ENCODE data around the gene OR6B1. TPM values are rescaled to one million over a fixed set of nuclear protein-coding genes. Genes with fewer than 3 reads are reported as not detected.
"Not testable (repeated sequence)": the region's sequence is repeated elsewhere in the genome, so short reads cannot be mapped to it uniquely, and the experiment has no call there.

The OR6B1 gene
- total RNA-seq, 4 donors from 2014 or later: not detected

DNA sequence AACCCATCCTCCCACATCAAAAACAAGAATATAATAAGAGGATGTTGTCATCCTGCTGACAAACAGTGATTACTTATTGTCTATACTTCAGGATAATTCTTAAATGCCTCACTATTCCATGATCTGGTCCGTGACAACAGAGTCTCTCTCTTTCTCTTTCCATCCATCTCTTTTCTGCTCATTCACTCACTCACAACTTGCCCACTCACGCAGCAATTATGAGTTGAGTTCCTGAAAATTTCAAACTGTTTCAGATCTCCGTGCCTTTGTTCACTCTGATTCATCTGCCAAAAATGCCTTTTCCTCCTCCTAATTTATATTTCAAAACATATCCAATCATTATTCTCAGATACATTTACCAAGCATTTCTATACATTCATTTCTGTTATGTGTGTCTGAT, 1.4 kb downstream of the OR6B1 start:
- DNase-seq (ENCODE audit: low spot score) (no peak), ATAC-seq (ENCODE audit: low FRiP score) (no peak)
- TF ChIP-seq, protein P1, sequence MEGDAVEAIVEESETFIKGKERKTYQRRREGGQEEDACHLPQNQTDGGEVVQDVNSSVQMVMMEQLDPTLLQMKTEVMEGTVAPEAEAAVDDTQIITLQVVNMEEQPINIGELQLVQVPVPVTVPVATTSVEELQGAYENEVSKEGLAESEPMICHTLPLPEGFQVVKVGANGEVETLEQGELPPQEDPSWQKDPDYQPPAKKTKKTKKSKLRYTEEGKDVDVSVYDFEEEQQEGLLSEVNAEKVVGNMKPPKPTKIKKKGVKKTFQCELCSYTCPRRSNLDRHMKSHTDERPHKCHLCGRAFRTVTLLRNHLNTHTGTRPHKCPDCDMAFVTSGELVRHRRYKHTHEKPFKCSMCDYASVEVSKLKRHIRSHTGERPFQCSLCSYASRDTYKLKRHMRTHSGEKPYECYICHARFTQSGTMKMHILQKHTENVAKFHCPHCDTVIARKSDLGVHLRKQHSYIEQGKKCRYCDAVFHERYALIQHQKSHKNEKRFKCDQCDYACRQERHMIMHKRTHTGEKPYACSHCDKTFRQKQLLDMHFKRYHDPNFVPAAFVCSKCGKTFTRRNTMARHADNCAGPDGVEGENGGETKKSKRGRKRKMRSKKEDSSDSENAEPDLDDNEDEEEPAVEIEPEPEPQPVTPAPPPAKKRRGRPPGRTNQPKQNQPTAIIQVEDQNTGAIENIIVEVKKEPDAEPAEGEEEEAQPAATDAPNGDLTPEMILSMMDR (IDR thresholded peaks at IDR 0.05): no peak

DNA sequence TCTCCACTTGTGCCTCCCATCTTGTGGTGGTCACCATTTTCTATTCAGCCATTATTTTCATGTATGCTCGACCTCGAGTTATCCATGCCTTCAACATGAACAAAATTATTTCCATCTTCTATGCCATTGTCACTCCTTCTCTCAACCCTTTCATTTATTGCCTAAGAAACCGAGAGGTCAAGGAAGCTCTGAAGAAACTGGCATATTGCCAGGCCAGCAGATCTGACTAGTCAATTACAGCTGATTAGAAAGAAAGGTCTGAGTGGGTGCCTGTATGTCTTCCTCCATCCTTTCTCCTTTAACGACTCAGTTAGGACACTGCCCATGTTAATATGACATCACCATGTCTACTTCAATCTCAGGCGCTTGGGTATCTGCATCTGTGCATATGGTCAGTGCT, 4.6 kb downstream of the OR6B1 start:
- TF ChIP-seq, protein P1 (IDR thresholded peaks at IDR 0.05): no peak
- DNase-seq (ENCODE audit: low spot score) (no peak), ATAC-seq (ENCODE audit: low FRiP score) (no peak)

DNA sequence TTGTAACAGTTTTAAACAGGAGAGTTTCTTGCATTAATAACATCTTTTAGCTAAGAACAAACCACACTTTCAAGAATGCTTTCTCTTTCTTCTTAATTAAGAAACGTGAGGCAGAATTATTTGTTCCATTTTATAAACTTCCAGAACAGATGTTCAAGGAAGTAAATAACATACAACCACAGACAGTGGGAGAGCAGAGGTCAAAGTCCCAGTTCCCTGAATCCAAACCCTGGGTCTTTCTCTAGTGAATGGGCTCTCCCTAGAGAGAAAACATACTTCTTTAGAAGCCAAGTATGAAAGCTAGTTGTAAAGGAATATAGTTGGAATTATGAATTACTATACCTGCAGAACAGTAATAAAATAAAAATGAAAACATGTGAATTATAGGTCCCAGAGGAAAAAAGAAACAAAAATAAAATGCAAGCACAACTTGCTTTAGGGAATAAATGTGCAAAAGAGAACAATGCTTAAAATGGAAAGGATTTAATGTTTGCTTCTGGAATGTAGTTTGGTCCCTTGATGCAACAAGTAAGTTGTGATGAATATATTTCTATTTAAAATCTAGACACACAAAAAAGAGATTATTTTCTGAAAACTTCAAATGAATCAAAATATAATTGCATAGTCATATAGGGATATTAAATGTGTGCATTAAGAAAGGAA, 6.0 kb downstream of the OR6B1 start:
- ATAC-seq (ENCODE audit: low FRiP score) (no peak), DNase-seq (ENCODE audit: low spot score) (no peak)
- TF ChIP-seq, protein P1 (IDR thresholded peaks at IDR 0.05): no peak

DNA sequence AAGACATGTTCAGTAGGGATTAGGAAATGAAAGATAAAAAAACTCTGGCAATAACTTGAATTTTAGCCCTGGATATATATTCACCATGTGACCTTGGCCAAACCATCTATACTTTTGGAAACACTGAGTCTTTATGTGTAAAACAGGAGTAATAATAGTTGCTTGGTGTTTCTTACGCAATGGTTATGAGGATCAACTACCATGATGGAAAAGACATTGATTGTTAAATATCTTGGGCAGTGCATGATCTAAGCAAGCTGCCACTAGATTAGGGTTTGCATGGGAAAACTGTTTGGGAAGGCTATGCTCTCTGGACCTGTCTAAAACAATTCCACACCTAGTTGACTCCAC, 6.5 kb downstream of the OR6B1 start:
- TF ChIP-seq, protein P1 (IDR thresholded peaks at IDR 0.05): no peak
- DNase-seq (ENCODE audit: low spot score) (no peak), ATAC-seq (ENCODE audit: low FRiP score) (no peak)

DNA sequence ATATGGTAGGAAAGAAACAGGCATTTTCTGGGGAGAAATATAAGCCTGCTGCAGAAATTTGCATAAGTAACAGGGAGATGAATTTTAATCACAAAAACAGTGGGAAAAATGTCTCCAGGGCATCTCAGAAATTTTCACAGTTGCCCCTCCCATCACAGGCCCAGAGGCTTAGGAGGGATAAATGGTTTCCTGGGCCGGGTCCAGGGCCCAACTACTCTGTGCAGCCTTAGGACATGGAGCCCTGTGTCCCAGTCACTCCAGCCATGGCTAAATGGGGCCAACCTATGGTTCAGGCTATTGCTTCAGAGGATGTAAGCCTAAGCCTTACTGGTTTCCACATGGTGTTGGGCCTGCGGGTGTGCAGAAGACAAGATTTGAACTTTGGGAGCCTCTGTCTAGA, 9.2 kb downstream of the OR6B1 start:
- ATAC-seq (ENCODE audit: low FRiP score) (no peak), DNase-seq (ENCODE audit: low spot score) (no peak)
- TF ChIP-seq, protein P1 (IDR thresholded peaks at IDR 0.05): no peak

DNA sequence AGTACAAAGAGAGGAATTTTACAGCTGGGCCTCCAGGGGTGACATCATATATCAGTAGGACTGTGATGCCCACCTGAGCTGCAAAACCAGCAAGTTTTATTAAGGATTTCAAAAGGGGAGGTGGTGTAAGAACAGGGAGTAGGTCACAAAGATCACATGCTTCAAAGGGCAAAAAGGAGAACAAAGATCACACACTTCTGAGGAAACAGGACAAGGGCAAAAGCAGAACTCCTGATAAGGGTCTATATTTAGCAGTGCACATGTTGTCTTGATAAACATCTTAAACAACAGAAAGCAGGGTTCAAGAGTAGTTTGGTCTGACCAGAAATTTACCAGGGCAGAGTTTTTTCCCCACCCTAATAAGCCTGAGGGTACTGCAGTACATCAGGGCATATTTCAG, 9.9 kb downstream of the OR6B1 start:
- not testable (repeated sequence) for DNase-seq (ENCODE audit: low spot score); ATAC-seq (ENCODE audit: low FRiP score)

DNA sequence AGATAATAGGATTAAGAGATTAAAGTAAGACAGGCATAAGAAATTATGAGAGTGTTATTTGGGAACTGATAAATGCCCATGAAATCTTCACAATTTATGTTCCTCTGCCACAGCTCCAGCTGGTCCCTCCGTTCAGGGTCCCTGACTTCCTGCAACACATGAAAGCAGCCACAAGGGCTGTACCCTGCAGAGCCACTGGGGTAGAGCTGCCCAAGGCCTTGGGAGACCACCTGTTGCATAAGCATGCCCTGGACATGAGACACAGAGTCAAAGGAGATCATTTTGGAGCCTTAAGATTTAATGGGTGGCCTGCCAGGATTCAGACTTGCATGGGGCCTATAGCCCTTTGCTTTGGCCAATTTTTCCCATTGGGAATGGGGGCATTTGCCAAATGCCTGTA, 10.7 kb downstream of the OR6B1 start:
- not testable (repeated sequence) for DNase-seq (ENCODE audit: low spot score); ATAC-seq (ENCODE audit: low FRiP score)

More for the DNA sequence above, 10.7 kb downstream of the OR6B1 start:
- TF ChIP-seq, protein P1 (IDR thresholded peaks at IDR 0.05): peak in 1 of 3 donors; percentile 0
